Stomach (tissue), 4 donors: ENCODE data around the gene TRANK1.

ENCODE experiments used
- CTCF ChIP-seq, 7 experiments: fragments of 450-650 bp in 4 of 7; fragments of 200-600 bp in 3 of 7; sonication (generic) in 3 of 7; IDR thresholded peaks; one replicate each; pipeline ENCODE4 v1.5.1; 2016 to 2019; ENCODE audit warnings: antibody characterized with exemption in 7 of 7, control low read depth in 2 of 7, mild to moderate bottlenecking in 1 of 7
- EP300 ChIP-seq: sonication (generic); formaldehyde crosslinking; IDR thresholded peaks from one replicate; pipeline ENCODE4 v1.6.1; 2017; ENCODE audit warnings: antibody characterized with exemption
- POLR2A ChIP-seq, 4 donors: fragments of 450-650 bp; IDR thresholded peaks; one replicate each; pipeline ENCODE4 v1.6.1; 2016; ENCODE audit warnings: antibody characterized with exemption in 4 of 4, control low read depth in 2 of 4, mild to moderate bottlenecking in 1 of 4, moderate library complexity in 1 of 4
- POLR2AphosphoS5 ChIP-seq, 3 donors: sonication (generic); formaldehyde crosslinking; IDR thresholded peaks; one replicate each; pipeline ENCODE4 v1.6.1; 2016; ENCODE audit warnings: antibody characterized with exemption in 3 of 3

- TF ChIP-seq CTCF (IDR thresholded peaks at IDR 0.05) (no peak), POLR2A (IDR thresholded peaks at IDR 0.05) (no peak), POLR2AphosphoS5 (IDR thresholded peaks at IDR 0.05) (no peak), EP300 (no peak)
Observed at GRCh38 chr3:36918050-36918449, 26.8 kb downstream of the TRANK1 start.
